ENCODE data around the gene RALBP1.

DNA sequence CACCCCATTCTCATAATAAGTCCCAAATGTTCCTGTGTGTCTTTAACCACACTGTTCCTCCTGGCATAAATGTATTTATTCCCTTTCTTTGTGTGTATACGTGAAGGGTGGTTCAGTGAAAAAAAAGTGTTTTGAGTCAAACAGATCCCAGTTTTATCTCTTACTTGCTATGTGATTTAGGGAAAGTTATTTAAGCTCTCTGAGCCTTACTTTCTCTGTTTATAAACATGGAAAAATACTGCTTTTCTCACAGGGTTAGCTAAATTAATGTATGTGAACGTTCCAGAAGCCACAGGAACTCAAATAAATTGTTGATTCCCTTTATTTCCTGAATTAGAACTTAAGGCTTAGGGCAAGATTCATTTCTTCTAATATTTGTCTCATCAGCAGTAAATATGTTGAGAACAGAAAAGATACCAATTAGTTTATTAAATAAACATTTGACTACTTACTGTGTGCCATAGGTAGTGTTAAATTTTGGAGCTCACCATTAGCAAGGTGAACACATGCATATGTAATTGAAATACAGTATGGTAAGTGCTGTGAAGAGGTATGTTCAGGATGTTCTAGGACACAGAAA lies 33.2 kb downstream of the RALBP1 start:
- TF ChIP-seq POLR2A (IDR thresholded peaks at IDR 0.05), result no peak
- TF ChIP-seq, protein P1, sequence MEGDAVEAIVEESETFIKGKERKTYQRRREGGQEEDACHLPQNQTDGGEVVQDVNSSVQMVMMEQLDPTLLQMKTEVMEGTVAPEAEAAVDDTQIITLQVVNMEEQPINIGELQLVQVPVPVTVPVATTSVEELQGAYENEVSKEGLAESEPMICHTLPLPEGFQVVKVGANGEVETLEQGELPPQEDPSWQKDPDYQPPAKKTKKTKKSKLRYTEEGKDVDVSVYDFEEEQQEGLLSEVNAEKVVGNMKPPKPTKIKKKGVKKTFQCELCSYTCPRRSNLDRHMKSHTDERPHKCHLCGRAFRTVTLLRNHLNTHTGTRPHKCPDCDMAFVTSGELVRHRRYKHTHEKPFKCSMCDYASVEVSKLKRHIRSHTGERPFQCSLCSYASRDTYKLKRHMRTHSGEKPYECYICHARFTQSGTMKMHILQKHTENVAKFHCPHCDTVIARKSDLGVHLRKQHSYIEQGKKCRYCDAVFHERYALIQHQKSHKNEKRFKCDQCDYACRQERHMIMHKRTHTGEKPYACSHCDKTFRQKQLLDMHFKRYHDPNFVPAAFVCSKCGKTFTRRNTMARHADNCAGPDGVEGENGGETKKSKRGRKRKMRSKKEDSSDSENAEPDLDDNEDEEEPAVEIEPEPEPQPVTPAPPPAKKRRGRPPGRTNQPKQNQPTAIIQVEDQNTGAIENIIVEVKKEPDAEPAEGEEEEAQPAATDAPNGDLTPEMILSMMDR (IDR thresholded peaks at IDR 0.05), result no peak

Measured in testis (tissue), 2 donors.